ENCODE measurements around the gene ELAC2.

Gene ELAC2

DNA sequence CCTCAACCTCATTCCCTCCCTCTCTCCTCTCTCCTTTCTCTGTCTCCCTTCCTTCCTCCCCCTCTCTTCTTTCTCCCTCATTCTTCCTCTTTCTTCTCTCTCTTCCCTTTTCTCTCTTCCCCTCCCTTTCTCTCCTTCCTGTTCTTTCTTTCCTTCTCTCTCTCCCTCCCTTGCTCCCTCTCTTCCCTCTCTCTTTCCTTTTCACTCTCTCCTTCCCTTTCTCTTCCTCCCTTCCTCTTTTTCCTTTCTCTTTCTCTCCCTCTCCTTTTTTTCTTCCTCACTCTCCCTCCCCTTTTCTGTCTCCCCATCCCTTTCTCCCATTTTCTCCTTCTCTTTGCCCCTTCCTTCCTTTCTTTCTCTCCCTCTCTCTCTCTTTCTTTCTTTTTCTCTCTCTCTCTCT lies 7.9 kb upstream of the ELAC2 start:
- H3K9me3 ChIP-seq (ENCODE audit: insufficient read depth, low read length), result no peaks in the 10 kb centered on the region
- H3K4me3 ChIP-seq (ENCODE audit: low read length), result no peak overlapping the region
- H3K27ac ChIP-seq (ENCODE audit: low read length), result no peak overlapping the region
- 0 out of 2 replicates have a peak overlapping the region, but pooled peaks have one; percentile 87 for H3K4me2 ChIP-seq (ENCODE audit: low read length)
- H3K27me3 ChIP-seq (ENCODE audit: low read depth, low read length), result no peaks in the 10 kb centered on the region
- H3K9ac ChIP-seq (ENCODE audit: low read length), result no peak overlapping the region
- H2AFZ ChIP-seq (ENCODE audit: low read depth, low read length), result no peak overlapping the region
- no peaks in the 10 kb centered on the region for H3K36me3 ChIP-seq (replicated peaks; ENCODE audit: low read depth, low read length)
- H3K4me1 ChIP-seq (ENCODE audit: low read length), result peaks cover 9% of the 10 kb centered on the region; the same call in 1 of the 2 replicates
- H4K20me1 ChIP-seq (ENCODE audit: insufficient read depth, low read length), result no peaks in the 10 kb centered on the region
- no peaks in the 10 kb centered on the region for H3K79me2 ChIP-seq (ENCODE audit: low read length)
- no peak for TF ChIP-seq EZH2phosphoT487 (IDR thresholded peaks at IDR 0.05; ENCODE audit: low read depth)
- TF ChIP-seq, protein P1, sequence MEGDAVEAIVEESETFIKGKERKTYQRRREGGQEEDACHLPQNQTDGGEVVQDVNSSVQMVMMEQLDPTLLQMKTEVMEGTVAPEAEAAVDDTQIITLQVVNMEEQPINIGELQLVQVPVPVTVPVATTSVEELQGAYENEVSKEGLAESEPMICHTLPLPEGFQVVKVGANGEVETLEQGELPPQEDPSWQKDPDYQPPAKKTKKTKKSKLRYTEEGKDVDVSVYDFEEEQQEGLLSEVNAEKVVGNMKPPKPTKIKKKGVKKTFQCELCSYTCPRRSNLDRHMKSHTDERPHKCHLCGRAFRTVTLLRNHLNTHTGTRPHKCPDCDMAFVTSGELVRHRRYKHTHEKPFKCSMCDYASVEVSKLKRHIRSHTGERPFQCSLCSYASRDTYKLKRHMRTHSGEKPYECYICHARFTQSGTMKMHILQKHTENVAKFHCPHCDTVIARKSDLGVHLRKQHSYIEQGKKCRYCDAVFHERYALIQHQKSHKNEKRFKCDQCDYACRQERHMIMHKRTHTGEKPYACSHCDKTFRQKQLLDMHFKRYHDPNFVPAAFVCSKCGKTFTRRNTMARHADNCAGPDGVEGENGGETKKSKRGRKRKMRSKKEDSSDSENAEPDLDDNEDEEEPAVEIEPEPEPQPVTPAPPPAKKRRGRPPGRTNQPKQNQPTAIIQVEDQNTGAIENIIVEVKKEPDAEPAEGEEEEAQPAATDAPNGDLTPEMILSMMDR (IDR thresholded peaks at IDR 0.05; ENCODE audit: low read depth, low read length), result no peak

- Histone ChIP-seq H3K4me2 (ENCODE audit: low read length) (peak overlapping the region; percentile 87), H2AFZ (ENCODE audit: low read depth, low read length) (no peak overlapping the region), H3K9me3 (ENCODE audit: insufficient read depth, low read length) (no peaks in the 10 kb centered on the region)
These were observed 7.4 kb upstream of the ELAC2 start for GRCh38 chr17:13025258-13025627.

GRCh38 chr17:13024526-13025257 lies 6.9 kb upstream of the ELAC2 start:
- no peak overlapping the region for H3K27ac ChIP-seq (ENCODE audit: low read length)
- peaks cover 9% of the 10 kb centered on the region; the same call in 1 of the 2 replicates for H3K4me1 ChIP-seq (ENCODE audit: low read length)
- peak overlapping the region; percentile 87 for H3K4me2 ChIP-seq (ENCODE audit: low read length)
- H3K27me3 ChIP-seq (ENCODE audit: low read depth, low read length), result no peaks in the 10 kb centered on the region
- H3K9me3 ChIP-seq (ENCODE audit: insufficient read depth, low read length), result no peaks in the 10 kb centered on the region
- H2AFZ ChIP-seq (ENCODE audit: low read depth, low read length), result peak overlapping the region; percentile 99
- no peaks in the 10 kb centered on the region for H4K20me1 ChIP-seq (ENCODE audit: insufficient read depth, low read length)
- no peaks in the 10 kb centered on the region for H3K36me3 ChIP-seq (replicated peaks; ENCODE audit: low read depth, low read length)
- H3K9ac ChIP-seq (ENCODE audit: low read length), result peak overlapping the region; percentile 44
- TF ChIP-seq, protein P1 (IDR thresholded peaks at IDR 0.05; ENCODE audit: low read depth, low read length), result peak; percentile 80
- no peak for TF ChIP-seq EZH2phosphoT487 (IDR thresholded peaks at IDR 0.05; ENCODE audit: low read depth)
- no peaks in the 10 kb centered on the region for H3K79me2 ChIP-seq (ENCODE audit: low read length)
- peak overlapping the region; percentile 78 for H3K4me3 ChIP-seq (ENCODE audit: low read length)

More at GRCh38 chr17:13025258-13025627, 7.4 kb upstream of the ELAC2 start:
- no peaks in the 10 kb centered on the region for H3K27me3 ChIP-seq (ENCODE audit: low read depth, low read length)
- no peaks in the 10 kb centered on the region for H3K79me2 ChIP-seq (ENCODE audit: low read length)
- H3K9ac ChIP-seq (ENCODE audit: low read length), result no peak overlapping the region
- peaks cover 9% of the 10 kb centered on the region; the same call in 1 of the 2 replicates for H3K4me1 ChIP-seq (ENCODE audit: low read length)
- no peaks in the 10 kb centered on the region for H3K36me3 ChIP-seq (replicated peaks; ENCODE audit: low read depth, low read length)
- peak overlapping the region; percentile 78; the same call in 1 of the 2 replicates for H3K4me3 ChIP-seq (ENCODE audit: low read length)
- no peak overlapping the region for H3K27ac ChIP-seq (ENCODE audit: low read length)
- no peaks in the 10 kb centered on the region for H4K20me1 ChIP-seq (ENCODE audit: insufficient read depth, low read length)
- TF ChIP-seq, protein P1 (IDR thresholded peaks at IDR 0.05; ENCODE audit: low read depth, low read length), result no peak
- no peak for TF ChIP-seq EZH2phosphoT487 (IDR thresholded peaks at IDR 0.05; ENCODE audit: low read depth)

- H3K9ac ChIP-seq (ENCODE audit: low read length), result peak overlapping the region; percentile 43; the same call in 1 of the 2 replicates
- H3K27me3 ChIP-seq (ENCODE audit: low read depth, low read length), result no peaks in the 10 kb centered on the region
- no peaks in the 10 kb centered on the region for H3K36me3 ChIP-seq (replicated peaks; ENCODE audit: low read depth, low read length)
- peaks cover 9% of the 10 kb centered on the region; the same call in 1 of the 2 replicates for H3K4me1 ChIP-seq (ENCODE audit: low read length)
- no peaks in the 10 kb centered on the region for H4K20me1 ChIP-seq (ENCODE audit: insufficient read depth, low read length)
- H3K4me3 ChIP-seq (ENCODE audit: low read length), result peak overlapping the region; percentile 78
- peak overlapping the region; percentile 87 for H3K4me2 ChIP-seq (ENCODE audit: low read length)
- no peaks in the 10 kb centered on the region for H3K9me3 ChIP-seq (ENCODE audit: insufficient read depth, low read length)
- H2AFZ ChIP-seq (ENCODE audit: low read depth, low read length), result peak overlapping the region; percentile 99
- no peaks in the 10 kb centered on the region for H3K79me2 ChIP-seq (ENCODE audit: low read length)
- TF ChIP-seq, protein P1 (IDR thresholded peaks at IDR 0.05; ENCODE audit: low read depth, low read length), result no peak
- no peak for TF ChIP-seq EZH2phosphoT487 (IDR thresholded peaks at IDR 0.05; ENCODE audit: low read depth)
- no peak overlapping the region for H3K27ac ChIP-seq (ENCODE audit: low read length)
These were observed 6.2 kb upstream of the ELAC2 start for GRCh38 chr17:13024016-13024415.
